Naive thymus-derived CD8-positive, alpha-beta T cell (primary cell): ENCODE measurements around the gene LMBRD2. TPM values are rescaled to one million over a fixed set of nuclear protein-coding genes. Genes with fewer than 3 reads are reported as not detected.

Source experiments
- ATAC-seq, 2 donors: fragments of 150-1000 bp; cut with Tn5 transposase in 1 of 2; sonication (Bioruptor Pico), chemical (Tn5 transposase) in 1 of 2; 1 replicate in 1 of 2; 2 replicates in 1 of 2; pipeline ENCODE4 v1.10.0; 2021; ENCODE audit warnings: mild to moderate bottlenecking in 2 of 2, moderate library complexity in 2 of 2
- POLR2A ChIA-PET: fragments of 350-600 bp; sonication (Branson Sonifier 250); formaldehyde crosslinking; loops from one replicate; lab custom pipeline; 2021; ENCODE audit warnings: antibody characterized with exemption; lab: Charles Lee
- DNase-seq, 10 donors: peaks; one replicate each; pipeline versions ENCODE4 v3.0.0 to v3.0.0-alpha.2; 2020 to 2022
- H3K27ac Mint-ChIP-seq, 10 donors: one replicate each; pipeline ENCODE4 v1.8.0; 2020 to 2022; ENCODE audit warnings: mild to moderate bottlenecking in 10 of 10, mixed read lengths in 10 of 10, moderate library complexity in 4 of 10, inconsistent platforms in 1 of 10
- H3K27me3 Mint-ChIP-seq, 5 donors: one replicate each; pipeline ENCODE4 v1.8.0; 2021 to 2022; ENCODE audit warnings: mixed read lengths in 5 of 5
- H3K36me3 Mint-ChIP-seq, 3 donors: one replicate each; pipeline ENCODE4 v1.8.0; 2020 to 2022; ENCODE audit warnings: mixed read lengths in 3 of 3, mild to moderate bottlenecking in 2 of 3, inconsistent platforms in 1 of 3
- H3K4me1 Mint-ChIP-seq, 4 donors: one replicate each; pipeline ENCODE4 v1.8.0; 2021 to 2022; ENCODE audit warnings: mixed read lengths in 4 of 4
- H3K4me3 Mint-ChIP-seq, 10 donors: one replicate each; pipeline ENCODE4 v1.8.0; 2020 to 2022; ENCODE audit warnings: mild to moderate bottlenecking in 10 of 10, mixed read lengths in 10 of 10, moderate library complexity in 6 of 10, inconsistent platforms in 1 of 10
- H3K9me3 Mint-ChIP-seq, 9 donors: one replicate each; pipeline ENCODE4 v1.8.0; 2020 to 2022; ENCODE audit warnings: mixed read lengths in 9 of 9, mild to moderate bottlenecking in 3 of 9, inconsistent platforms in 1 of 9, moderate library complexity in 1 of 9
- microRNA-seq: library from miRNA; unstranded; fragments of <30 nt; microRNA quantifications from one replicate; pipeline ENCODE4 v1.2.0, GENCODE V29; 2022; ENCODE audit warnings: borderline microRNAs expressed
- polyA plus RNA-seq, 3 donors: library from polyadenylated mRNA; unstranded; fragments of 300-500 nt; fragmentation: Illumina TruSeq; gene quantifications; one replicate each; pipeline ENCODE4 v1.2.3, GENCODE V29; 2021
- total RNA-seq, 8 experiments: library from RNA in 2 of 8; stranded (reverse) in 2 of 8; gene quantifications; one replicate each; pipeline ENCODE4 v1.2.3 and lab custom pipeline; 2021 to 2026

LMBRD2 gene
- total and polyA plus RNA-seq, 5 experiments from 2014 or later, result 1.4 to 16.5 (median 4.5) TPM

GRCh38 chr5:36055984-36056383 lies 95.7 kb downstream of the LMBRD2 start:
- Mint-ChIP-seq H3K4me3 (no peak overlapping the region), H3K9me3 (no peaks in the 10 kb centered on the region), H3K4me1 (peaks cover 0 to 9% (median 2%) of the 10 kb centered on the region in 4 donors), H3K36me3 (no peaks in the 10 kb centered on the region), H3K27ac (no peak overlapping the region), H3K27me3 (peaks cover 0 to 14% (median 7%) of the 10 kb centered on the region in 5 donors)
- POLR2A ChIA-PET, result no interaction called here
- DNase-seq, result no peak
- no peak for ATAC-seq

GRCh38 chr5:36054647-36055046 lies 97.0 kb downstream of the LMBRD2 start:
- H3K36me3 Mint-ChIP-seq, result no peaks in the 10 kb centered on the region
- no peak overlapping the region for H3K27ac Mint-ChIP-seq
- H3K27me3 Mint-ChIP-seq, result peaks cover 0 to 14% (median 8%) of the 10 kb centered on the region in 5 donors
- no peaks in the 10 kb centered on the region for H3K9me3 Mint-ChIP-seq
- ATAC-seq (no peak), DNase-seq (no peak)
- H3K4me3 Mint-ChIP-seq, result no peak overlapping the region
- POLR2A ChIA-PET, result no interaction called here
- H3K4me1 Mint-ChIP-seq, result peaks cover 0 to 3% (median under 1%) of the 10 kb centered on the region in 4 donors

GRCh38 chr5:36052538-36052937 lies 99.1 kb downstream of the LMBRD2 start:
- no peak overlapping the region for H3K4me3 Mint-ChIP-seq
- H3K4me1 Mint-ChIP-seq, result no peaks in the 10 kb centered on the region
- no peak overlapping the region for H3K27ac Mint-ChIP-seq

GRCh38 chr5:36049949-36050348 lies 101.7 kb downstream of the LMBRD2 start:
- no peak overlapping the region for H3K4me3 Mint-ChIP-seq
- H3K27ac Mint-ChIP-seq, result no peak overlapping the region
- no peaks in the 10 kb centered on the region for H3K4me1 Mint-ChIP-seq
- ATAC-seq (no peak), DNase-seq (no peak)
- no peaks in the 10 kb centered on the region for H3K9me3 Mint-ChIP-seq
- peaks cover 0 to 3% (median 0%) of the 10 kb centered on the region in 5 donors for H3K27me3 Mint-ChIP-seq
- POLR2A ChIA-PET, result no interaction called here
- H3K36me3 Mint-ChIP-seq, result no peaks in the 10 kb centered on the region

More at GRCh38 chr5:36052538-36052937, 99.1 kb downstream of the LMBRD2 start:
- ATAC-seq (no peak), DNase-seq (no peak)
- Mint-ChIP-seq H3K9me3 (no peaks in the 10 kb centered on the region), H3K36me3 (no peaks in the 10 kb centered on the region), H3K27me3 (peaks cover 0 to 9% (median 6%) of the 10 kb centered on the region in 5 donors)
- POLR2A ChIA-PET, result no interaction called here

Small RNA genes lying within 50 kb of the gene (microRNA-seq; reads per million reads assigned to microRNA genes)
- gene MIR580, result 6.8 reads per million, percentile 19 among the genes with 10 or more reads in this experiment

Other genes starting within 250 kb of the LMBRD2 start
- not detected for gene CAPSL, start 213.3 kb downstream of the LMBRD2 start, total RNA-seq
- gene CAPSL, start 213.3 kb downstream of the LMBRD2 start, polyA plus RNA-seq, result not detected
- gene UGT3A1, start 160.5 kb downstream of the LMBRD2 start, total RNA-seq, result not detected
- gene UGT3A1, start 160.5 kb downstream of the LMBRD2 start, polyA plus RNA-seq, result not detected
- gene UGT3A2, start 85.0 kb downstream of the LMBRD2 start, total RNA-seq, result not detected
- not detected for gene UGT3A2, start 85.0 kb downstream of the LMBRD2 start, polyA plus RNA-seq
- gene SKP2, start 224 bp upstream of the LMBRD2 start, total RNA-seq, result 10 to 100 TPM; 18.5 to 21.5 TPM
- gene SKP2, start 224 bp upstream of the LMBRD2 start, polyA plus RNA-seq, result 10 to 100 TPM; 15.3 to 21.2 (median 15.4) TPM
- 10 to 100 TPM; 14.6 to 15.7 TPM for gene NADK2, start 90.0 kb upstream of the LMBRD2 start, total RNA-seq
- gene NADK2, start 90.0 kb upstream of the LMBRD2 start, polyA plus RNA-seq, result 1 to 10 TPM; 4.7 to 9.8 (median 5.4) TPM
- not detected for gene RANBP3L, start 150.0 kb upstream of the LMBRD2 start, total RNA-seq
- under 1 TPM in 1 of 3 donors, not detected in 2; 0.06 TPM for gene RANBP3L, start 150.0 kb upstream of the LMBRD2 start, polyA plus RNA-seq